ENCODE data around the gene NKPD1. TPM values are rescaled to one million over a fixed set of nuclear protein-coding genes. Genes with fewer than 3 reads are reported as not detected.

Gene NKPD1
- total RNA-seq, 4 donors from 2014 or later = 0.21 TPM; not detected in 3

DNA sequence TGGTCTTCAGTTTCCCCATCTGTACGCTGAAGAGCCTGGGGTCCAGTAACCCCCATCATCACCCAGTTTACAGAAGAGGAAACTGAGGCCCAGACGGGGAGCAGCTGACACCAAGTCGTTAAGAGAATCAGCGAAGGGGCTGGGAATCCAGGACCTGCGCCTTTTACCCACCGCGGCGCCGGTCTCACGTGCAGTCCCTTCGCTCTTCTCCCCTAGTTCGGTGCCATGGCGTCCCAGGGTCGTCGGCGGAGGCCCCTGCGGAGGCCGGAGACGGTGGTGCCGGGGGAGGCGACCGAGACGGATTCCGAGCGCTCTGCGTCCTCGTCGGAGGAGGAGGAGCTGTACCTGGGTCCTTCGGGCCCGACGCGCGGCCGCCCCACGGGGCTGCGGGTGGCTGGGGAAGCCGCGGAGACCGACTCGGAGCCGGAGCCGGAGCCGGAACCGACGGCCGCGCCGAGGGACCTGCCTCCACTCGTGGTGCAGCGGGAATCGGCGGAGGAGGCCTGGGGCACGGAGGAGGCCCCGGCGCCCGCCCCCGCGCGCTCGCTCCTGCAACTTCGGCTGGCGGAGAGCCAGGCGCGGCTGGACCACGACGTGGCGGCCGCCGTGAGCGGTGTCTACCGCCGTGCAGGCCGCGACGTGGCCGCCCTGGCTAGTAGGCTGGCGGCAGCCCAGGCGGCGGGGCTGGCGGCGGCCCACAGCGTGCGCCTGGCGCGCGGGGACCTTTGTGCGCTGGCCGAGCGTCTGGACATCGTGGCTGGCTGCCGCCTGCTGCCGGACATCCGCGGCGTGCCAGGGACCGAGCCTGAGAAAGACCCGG lies 18.5 kb upstream of the NKPD1 start:
- Histone ChIP-seq H3K27me3 (no peaks in the 10 kb centered on the region), H3K9me3 (no peaks in the 10 kb centered on the region), H3K36me3 (no peaks in the 10 kb centered on the region), H3K4me3 (peak overlapping the region; percentile 53 to 87), H3K27ac (peak overlapping the region; percentile 50 to 89), H3K4me1 (peaks cover 8 to 21% of the 10 kb centered on the region in 2 donors)
- no peak for TF ChIP-seq POLR2A (IDR thresholded peaks at IDR 0.05)
- TF ChIP-seq, protein P1, sequence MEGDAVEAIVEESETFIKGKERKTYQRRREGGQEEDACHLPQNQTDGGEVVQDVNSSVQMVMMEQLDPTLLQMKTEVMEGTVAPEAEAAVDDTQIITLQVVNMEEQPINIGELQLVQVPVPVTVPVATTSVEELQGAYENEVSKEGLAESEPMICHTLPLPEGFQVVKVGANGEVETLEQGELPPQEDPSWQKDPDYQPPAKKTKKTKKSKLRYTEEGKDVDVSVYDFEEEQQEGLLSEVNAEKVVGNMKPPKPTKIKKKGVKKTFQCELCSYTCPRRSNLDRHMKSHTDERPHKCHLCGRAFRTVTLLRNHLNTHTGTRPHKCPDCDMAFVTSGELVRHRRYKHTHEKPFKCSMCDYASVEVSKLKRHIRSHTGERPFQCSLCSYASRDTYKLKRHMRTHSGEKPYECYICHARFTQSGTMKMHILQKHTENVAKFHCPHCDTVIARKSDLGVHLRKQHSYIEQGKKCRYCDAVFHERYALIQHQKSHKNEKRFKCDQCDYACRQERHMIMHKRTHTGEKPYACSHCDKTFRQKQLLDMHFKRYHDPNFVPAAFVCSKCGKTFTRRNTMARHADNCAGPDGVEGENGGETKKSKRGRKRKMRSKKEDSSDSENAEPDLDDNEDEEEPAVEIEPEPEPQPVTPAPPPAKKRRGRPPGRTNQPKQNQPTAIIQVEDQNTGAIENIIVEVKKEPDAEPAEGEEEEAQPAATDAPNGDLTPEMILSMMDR (IDR thresholded peaks at IDR 0.05) = no peak
- peak in 1 of 2 donors; percentile 38 for DNase-seq
- intact Hi-C loops (cut with DNase I; ENCODE audit: low total_unique reads) = no loop called here

DNA sequence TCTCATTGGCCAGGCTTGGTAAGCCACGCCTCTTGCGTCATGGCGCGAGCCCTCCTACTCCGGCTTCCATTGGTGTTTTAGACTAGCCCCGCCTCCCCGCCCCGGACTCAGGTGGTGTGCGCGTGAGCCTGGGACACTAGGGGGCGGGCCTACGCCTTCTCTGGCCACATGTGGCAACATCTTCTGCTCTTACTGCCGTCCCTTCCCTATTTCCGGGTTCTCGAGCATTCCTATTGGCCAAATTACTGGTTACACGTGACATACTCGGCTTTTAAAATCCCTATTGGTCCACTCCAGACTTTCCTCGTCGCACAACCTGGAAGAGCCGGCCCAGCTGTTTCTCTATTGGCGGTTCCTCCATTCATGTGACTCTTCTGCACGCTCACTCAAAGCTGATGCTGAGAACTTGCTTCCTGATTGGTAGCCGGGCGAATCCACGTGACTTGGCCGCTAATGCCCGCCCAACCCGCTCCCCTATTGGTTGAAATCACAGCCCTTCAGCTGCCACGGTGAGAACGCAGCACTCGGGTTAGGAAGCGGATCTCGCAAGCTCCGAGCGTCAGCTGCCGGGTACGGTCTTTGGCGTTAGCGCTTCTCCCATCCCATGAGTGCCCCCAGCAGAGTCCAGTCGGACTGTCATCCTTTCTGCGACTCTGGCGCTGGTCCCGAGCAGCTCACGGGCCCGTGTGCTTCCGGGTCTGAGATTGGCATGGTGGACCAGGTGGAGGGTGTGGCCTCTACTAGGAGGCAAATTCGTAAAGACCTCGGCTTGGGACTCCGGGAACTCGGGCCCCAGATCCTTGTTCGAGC lies 17.7 kb upstream of the NKPD1 start, which contains the start of gene BLOC1S3:
BLOC1S3 (plus strand) TSS at position 523 of the 810 bp plus-strand sequence. CDS start 513 bp downstream, outside the sequence.
- intact Hi-C loops (cut with DNase I; ENCODE audit: low total_unique reads) = no loop called here
- peak; percentile 100 for DNase-seq
- H3K4me1 ChIP-seq = peaks cover 8 to 21% of the 10 kb centered on the region in 2 donors
- no peaks in the 10 kb centered on the region for H3K36me3 ChIP-seq
- H3K4me3 ChIP-seq = peak within 1 kb of the TSS; percentile 85 to 93
- TF ChIP-seq POLR2A (IDR thresholded peaks at IDR 0.05) = peak; percentile 53 to 68
- TF ChIP-seq, protein P1 (IDR thresholded peaks at IDR 0.05) = peak; percentile 15 to 52 (median 44)
- peak within 1 kb of the TSS; percentile 84 to 96 for H3K27ac ChIP-seq
- no peaks in the 10 kb centered on the region for H3K27me3 ChIP-seq
- H3K9me3 ChIP-seq = no peaks in the 10 kb centered on the region

DNA sequence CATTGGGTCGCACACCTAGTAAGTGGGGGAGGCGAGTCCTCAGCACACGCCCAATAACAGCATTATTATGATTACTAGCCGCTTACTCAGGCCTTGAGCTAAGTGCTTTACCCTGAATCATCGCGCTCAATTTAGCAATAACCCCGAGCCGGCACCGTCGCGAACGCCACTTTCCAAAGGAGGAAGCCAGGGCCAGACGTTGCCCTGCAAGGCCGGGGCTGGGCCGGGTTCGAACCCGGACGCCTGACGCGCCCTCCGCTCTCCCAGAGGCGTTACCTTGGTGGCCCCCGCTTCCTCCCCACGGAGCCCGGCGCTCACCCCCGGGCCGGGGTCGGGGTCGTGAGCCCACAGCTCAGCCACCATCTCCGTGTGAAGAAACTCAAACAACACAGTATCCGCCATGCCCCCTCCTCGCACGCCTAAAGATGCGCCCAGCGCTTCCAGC lies 17.1 kb upstream of the NKPD1 start, which contains the start of gene TRAPPC6A:
TRAPPC6A (minus strand) TSS at position 421 of the 445 bp plus-strand sequence; CDS start at position 402, 19 bp downstream.
- Histone ChIP-seq H3K4me3 (peak within 1 kb of the TSS; percentile 85 to 93), H3K9me3 (no peaks in the 10 kb centered on the region), H3K4me1 (peaks cover 8 to 21% of the 10 kb centered on the region in 2 donors), H3K27ac (peak within 1 kb of the TSS; percentile 84 to 96), H3K27me3 (no peaks in the 10 kb centered on the region), H3K36me3 (no peaks in the 10 kb centered on the region)
- DNase-seq = no peak
- TF ChIP-seq POLR2A (IDR thresholded peaks at IDR 0.05) = peak; percentile 51 to 70
- TF ChIP-seq, protein P1 (IDR thresholded peaks at IDR 0.05) = no peak
- intact Hi-C loops (cut with DNase I; ENCODE audit: low total_unique reads) = no loop called here

- TF ChIP-seq, protein P1 (IDR thresholded peaks at IDR 0.05) = no peak
- Histone ChIP-seq H3K4me1 (peaks cover 8 to 14% of the 10 kb centered on the region in 2 donors), H3K27ac (no peak overlapping the region), H3K27me3 (no peaks in the 10 kb centered on the region), H3K9me3 (no peaks in the 10 kb centered on the region), H3K4me3 (no peak overlapping the region), H3K36me3 (no peaks in the 10 kb centered on the region)
- DNase-seq = no peak
- intact Hi-C loops (cut with DNase I; ENCODE audit: low total_unique reads) = no loop called here
Measured at GRCh38 chr19:45175515-45176345, 14.9 kb upstream of the NKPD1 start.
